ENCODE measurements around the gene PHACTR3.

PHACTR3 gene

DNA sequence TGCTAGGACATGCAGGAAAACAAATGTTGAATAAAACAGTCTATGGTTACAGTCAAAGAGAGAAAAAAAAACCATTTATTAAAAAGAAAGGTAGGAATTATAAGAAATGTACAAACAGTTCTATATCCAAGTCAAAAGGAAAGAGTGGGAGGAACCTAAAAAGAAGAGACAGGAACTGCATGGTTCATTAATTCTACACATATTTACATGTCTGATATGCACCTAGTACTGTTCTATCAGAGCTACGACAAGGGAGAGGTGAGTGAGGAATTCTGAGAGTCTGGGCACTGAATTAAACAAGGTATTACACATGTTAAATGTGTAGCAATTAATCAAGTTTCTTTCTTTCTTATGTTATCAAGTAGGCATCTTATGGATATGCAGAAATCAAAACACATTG, 287.2 kb downstream of the PHACTR3 start:
- H3K4me2 ChIP-seq (ENCODE audit: low read length): peak overlapping the region; percentile 10; the same call in 1 of the 2 replicates

DNA sequence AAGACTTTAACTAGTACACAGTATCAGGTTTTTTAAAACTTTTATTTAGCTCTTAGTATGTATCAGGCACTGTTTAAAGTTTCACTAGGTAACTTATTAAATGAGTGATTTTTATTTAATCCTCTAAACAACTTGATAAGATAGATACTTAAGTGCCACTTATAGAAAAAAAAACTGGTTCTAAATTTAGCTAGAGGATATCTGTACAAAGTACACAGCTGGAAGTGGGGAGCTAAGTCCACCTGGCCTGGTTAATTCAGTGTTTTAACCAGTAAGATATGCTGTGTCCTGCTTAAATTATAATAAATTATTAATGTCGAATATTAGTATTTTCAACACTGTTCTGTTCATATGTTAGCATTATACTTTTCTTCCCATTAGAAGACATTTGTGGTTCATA, 291.6 kb downstream of the PHACTR3 start:
- H3K27me3 ChIP-seq (ENCODE audit: control insufficient read depth, low read length): peaks cover 24% of the 10 kb centered on the region

More for the DNA sequence above, 287.2 kb downstream of the PHACTR3 start:
- Histone ChIP-seq H3K9me3 (ENCODE audit: control insufficient read depth, insufficient read depth, low read length) (no peaks in the 10 kb centered on the region), H3K9me2 (replicated peaks; ENCODE audit: control insufficient read depth, low read length) (no peaks in the 10 kb centered on the region), H3K27ac (ENCODE audit: low read depth, low read length) (no peak overlapping the region), H3K4me1 (ENCODE audit: control insufficient read depth, low read length) (peaks cover 12% of the 10 kb centered on the region), H3K36me3 (ENCODE audit: control insufficient read depth, low read length) (no peaks in the 10 kb centered on the region), H3F3A (ENCODE audit: control insufficient read depth, insufficient read depth) (peaks cover 5% of the 10 kb centered on the region; the same call in 1 of the 2 replicates), H4K20me1 (ENCODE audit: control insufficient read depth, insufficient read depth, low read depth, low read length) (no peaks in the 10 kb centered on the region), H3K27me3 (ENCODE audit: control insufficient read depth, low read length) (peaks cover 22% of the 10 kb centered on the region), H3K4me3 (ENCODE audit: low read length) (no peak overlapping the region), H3K79me2 (ENCODE audit: control insufficient read depth, low read length) (no peaks in the 10 kb centered on the region)
- TF ChIP-seq EZH2phosphoT487 (IDR thresholded peaks at IDR 0.05; ENCODE audit: borderline replicate concordance, low read length): no peak
- TF ChIP-seq, protein P1, sequence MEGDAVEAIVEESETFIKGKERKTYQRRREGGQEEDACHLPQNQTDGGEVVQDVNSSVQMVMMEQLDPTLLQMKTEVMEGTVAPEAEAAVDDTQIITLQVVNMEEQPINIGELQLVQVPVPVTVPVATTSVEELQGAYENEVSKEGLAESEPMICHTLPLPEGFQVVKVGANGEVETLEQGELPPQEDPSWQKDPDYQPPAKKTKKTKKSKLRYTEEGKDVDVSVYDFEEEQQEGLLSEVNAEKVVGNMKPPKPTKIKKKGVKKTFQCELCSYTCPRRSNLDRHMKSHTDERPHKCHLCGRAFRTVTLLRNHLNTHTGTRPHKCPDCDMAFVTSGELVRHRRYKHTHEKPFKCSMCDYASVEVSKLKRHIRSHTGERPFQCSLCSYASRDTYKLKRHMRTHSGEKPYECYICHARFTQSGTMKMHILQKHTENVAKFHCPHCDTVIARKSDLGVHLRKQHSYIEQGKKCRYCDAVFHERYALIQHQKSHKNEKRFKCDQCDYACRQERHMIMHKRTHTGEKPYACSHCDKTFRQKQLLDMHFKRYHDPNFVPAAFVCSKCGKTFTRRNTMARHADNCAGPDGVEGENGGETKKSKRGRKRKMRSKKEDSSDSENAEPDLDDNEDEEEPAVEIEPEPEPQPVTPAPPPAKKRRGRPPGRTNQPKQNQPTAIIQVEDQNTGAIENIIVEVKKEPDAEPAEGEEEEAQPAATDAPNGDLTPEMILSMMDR (IDR thresholded peaks at IDR 0.05; ENCODE audit: low read depth, low read length, poor library complexity, severe bottlenecking): no peak

More for the DNA sequence above, 291.6 kb downstream of the PHACTR3 start:
- Histone ChIP-seq H3K4me2 (ENCODE audit: low read length) (no peak overlapping the region), H3K27ac (ENCODE audit: low read depth, low read length) (no peak overlapping the region), H3K4me3 (ENCODE audit: low read length) (no peak overlapping the region), H3K9me3 (ENCODE audit: control insufficient read depth, insufficient read depth, low read length) (no peaks in the 10 kb centered on the region), H3K36me3 (ENCODE audit: control insufficient read depth, low read length) (no peaks in the 10 kb centered on the region), H3F3A (ENCODE audit: control insufficient read depth, insufficient read depth) (peaks cover 4% of the 10 kb centered on the region; the same call in 1 of the 2 replicates), H3K9me2 (replicated peaks; ENCODE audit: control insufficient read depth, low read length) (no peaks in the 10 kb centered on the region), H4K20me1 (ENCODE audit: control insufficient read depth, insufficient read depth, low read depth, low read length) (no peaks in the 10 kb centered on the region), H3K79me2 (ENCODE audit: control insufficient read depth, low read length) (no peaks in the 10 kb centered on the region), H3K4me1 (ENCODE audit: control insufficient read depth, low read length) (peaks cover 11% of the 10 kb centered on the region)
- no peak for TF ChIP-seq EZH2phosphoT487 (IDR thresholded peaks at IDR 0.05; ENCODE audit: borderline replicate concordance, low read length)
- TF ChIP-seq, protein P1 (IDR thresholded peaks at IDR 0.05; ENCODE audit: low read depth, low read length, poor library complexity, severe bottlenecking): no peak
